NT2/D1 (cell line): ENCODE data around the gene SMURF1.

Experiments
- SUZ12 ChIP-seq: IDR thresholded peaks from 2 replicates; pipeline ENCODE4 v1.6.1; 2011; ENCODE audit not compliant: insufficient read length, insufficient read depth; ENCODE audit errors: extremely low read depth
- YY1 ChIP-seq: IDR thresholded peaks from 2 replicates; pipeline ENCODE4 v1.6.1; 2011; ENCODE audit not compliant: insufficient read length, insufficient read depth
- ZNF274 ChIP-seq: IDR thresholded peaks from 2 replicates; pipeline ENCODE4 v1.6.1; 2011; ENCODE audit warnings: mild to moderate bottlenecking, low read depth, low read length

GRCh38 chr7:99000196-99000903 is 143.6 kb downstream of the SMURF1 start:
- TF ChIP-seq YY1, result no peak
- no peak for TF ChIP-seq ZNF274
- no peak for TF ChIP-seq SUZ12
